ENCODE results near the gene ACCSL.

ACCSL gene

GRCh38 chr11:44047931-44048431, at the start of gene ACCSL:
Gene ACCSL, plus strand, starts transcription at chr11:44047981. Its CDS starts 56 bp downstream, at chr11:44048037.
- H3K27ac ChIP-seq (ENCODE audit: low read depth, low read length): no peak within 1 kb of the TSS
- no peak within 1 kb of the TSS for H3K4me3 ChIP-seq (ENCODE audit: low read depth, low read length)
- no peak within 1 kb of the TSS for H3K9ac ChIP-seq (ENCODE audit: low read depth, low read length)
- H3K4me1 ChIP-seq (ENCODE audit: control insufficient read depth, insufficient read depth, low read length): no peaks in the 10 kb centered on the region
- H3K9me3 ChIP-seq (ENCODE audit: control insufficient read depth, insufficient read depth, low read length): no peaks in the 10 kb centered on the region
- no peaks in the 10 kb centered on the region for H3K27me3 ChIP-seq (ENCODE audit: control insufficient read depth, insufficient read depth, low read length)
- no peaks in the 10 kb centered on the region for H3K36me3 ChIP-seq (ENCODE audit: control insufficient read depth, insufficient read depth, low read length)

GRCh38 chr11:43998308-43998707, 49.5 kb upstream of the ACCSL start:
- Histone ChIP-seq H3K9ac (ENCODE audit: low read depth, low read length) (no peak overlapping the region), H3K27ac (ENCODE audit: low read depth, low read length) (no peak overlapping the region), H3K9me3 (ENCODE audit: control insufficient read depth, insufficient read depth, low read length) (no peaks in the 10 kb centered on the region), H3K4me3 (ENCODE audit: low read depth, low read length) (no peak overlapping the region), H3K4me1 (ENCODE audit: control insufficient read depth, insufficient read depth, low read length) (no peaks in the 10 kb centered on the region), H3K27me3 (ENCODE audit: control insufficient read depth, insufficient read depth, low read length) (no peaks in the 10 kb centered on the region), H3K36me3 (ENCODE audit: control insufficient read depth, insufficient read depth, low read length) (no peaks in the 10 kb centered on the region)

- Histone ChIP-seq H3K9ac (ENCODE audit: low read depth, low read length) (no peak overlapping the region), H3K4me1 (ENCODE audit: control insufficient read depth, insufficient read depth, low read length) (peaks cover 11% of the 10 kb centered on the region; the same call in 1 of the 2 replicates)
Observed at GRCh38 chr11:44000731-44001130, 47.0 kb upstream of the ACCSL start.

GRCh38 chr11:44002191-44003093, 45.3 kb upstream of the ACCSL start:
- H3K9me3 ChIP-seq (ENCODE audit: control insufficient read depth, insufficient read depth, low read length): no peaks in the 10 kb centered on the region
- H3K27me3 ChIP-seq (ENCODE audit: control insufficient read depth, insufficient read depth, low read length): no peaks in the 10 kb centered on the region
- H3K4me3 ChIP-seq (ENCODE audit: low read depth, low read length): no peak overlapping the region
- no peak overlapping the region for H3K9ac ChIP-seq (ENCODE audit: low read depth, low read length)
- peaks cover 11% of the 10 kb centered on the region; the same call in 1 of the 2 replicates for H3K4me1 ChIP-seq (ENCODE audit: control insufficient read depth, insufficient read depth, low read length)
- no peaks in the 10 kb centered on the region for H3K36me3 ChIP-seq (ENCODE audit: control insufficient read depth, insufficient read depth, low read length)
- H3K27ac ChIP-seq (ENCODE audit: low read depth, low read length): no peak overlapping the region

More at GRCh38 chr11:44000731-44001130, 47.0 kb upstream of the ACCSL start:
- no peaks in the 10 kb centered on the region for H3K9me3 ChIP-seq (ENCODE audit: control insufficient read depth, insufficient read depth, low read length)
- no peaks in the 10 kb centered on the region for H3K27me3 ChIP-seq (ENCODE audit: control insufficient read depth, insufficient read depth, low read length)
- no peak overlapping the region for H3K4me3 ChIP-seq (ENCODE audit: low read depth, low read length)
- H3K27ac ChIP-seq (ENCODE audit: low read depth, low read length): no peak overlapping the region
- no peaks in the 10 kb centered on the region for H3K36me3 ChIP-seq (ENCODE audit: control insufficient read depth, insufficient read depth, low read length)

GRCh38 chr11:44003736-44004451, 43.9 kb upstream of the ACCSL start:
- Histone ChIP-seq H3K27ac (ENCODE audit: low read depth, low read length) (no peak overlapping the region), H3K9me3 (ENCODE audit: control insufficient read depth, insufficient read depth, low read length) (no peaks in the 10 kb centered on the region), H3K27me3 (ENCODE audit: control insufficient read depth, insufficient read depth, low read length) (no peaks in the 10 kb centered on the region), H3K4me3 (ENCODE audit: low read depth, low read length) (no peak overlapping the region), H3K4me1 (ENCODE audit: control insufficient read depth, insufficient read depth, low read length) (peaks cover 11% of the 10 kb centered on the region; the same call in 1 of the 2 replicates), H3K36me3 (ENCODE audit: control insufficient read depth, insufficient read depth, low read length) (no peaks in the 10 kb centered on the region), H3K9ac (ENCODE audit: low read depth, low read length) (no peak overlapping the region)

- Histone ChIP-seq H3K4me3 (ENCODE audit: low read depth, low read length) (no peak overlapping the region), H3K36me3 (ENCODE audit: control insufficient read depth, insufficient read depth, low read length) (no peaks in the 10 kb centered on the region), H3K9ac (ENCODE audit: low read depth, low read length) (no peak overlapping the region), H3K9me3 (ENCODE audit: control insufficient read depth, insufficient read depth, low read length) (no peaks in the 10 kb centered on the region), H3K27me3 (ENCODE audit: control insufficient read depth, insufficient read depth, low read length) (no peaks in the 10 kb centered on the region), H3K27ac (ENCODE audit: low read depth, low read length) (no peak overlapping the region), H3K4me1 (ENCODE audit: control insufficient read depth, insufficient read depth, low read length) (peaks cover 11% of the 10 kb centered on the region; the same call in 1 of the 2 replicates)
Observed at GRCh38 chr11:44004452-44005062, 43.2 kb upstream of the ACCSL start.

GRCh38 chr11:44005063-44005701, 42.6 kb upstream of the ACCSL start:
- H3K9me3 ChIP-seq (ENCODE audit: control insufficient read depth, insufficient read depth, low read length): no peaks in the 10 kb centered on the region
- H3K4me1 ChIP-seq (ENCODE audit: control insufficient read depth, insufficient read depth, low read length): peaks cover 11% of the 10 kb centered on the region; the same call in 1 of the 2 replicates
- H3K4me3 ChIP-seq (ENCODE audit: low read depth, low read length): no peak overlapping the region
- H3K27ac ChIP-seq (ENCODE audit: low read depth, low read length): no peak overlapping the region
- H3K9ac ChIP-seq (ENCODE audit: low read depth, low read length): no peak overlapping the region
- H3K27me3 ChIP-seq (ENCODE audit: control insufficient read depth, insufficient read depth, low read length): no peaks in the 10 kb centered on the region
- no peaks in the 10 kb centered on the region for H3K36me3 ChIP-seq (ENCODE audit: control insufficient read depth, insufficient read depth, low read length)

GRCh38 chr11:44005956-44006355, 41.8 kb upstream of the ACCSL start:
- Histone ChIP-seq H3K27ac (ENCODE audit: low read depth, low read length) (no peak overlapping the region), H3K4me1 (ENCODE audit: control insufficient read depth, insufficient read depth, low read length) (peaks cover 11% of the 10 kb centered on the region; the same call in 1 of the 2 replicates), H3K4me3 (ENCODE audit: low read depth, low read length) (no peak overlapping the region), H3K27me3 (ENCODE audit: control insufficient read depth, insufficient read depth, low read length) (no peaks in the 10 kb centered on the region), H3K9me3 (ENCODE audit: control insufficient read depth, insufficient read depth, low read length) (no peaks in the 10 kb centered on the region), H3K36me3 (ENCODE audit: control insufficient read depth, insufficient read depth, low read length) (no peaks in the 10 kb centered on the region), H3K9ac (ENCODE audit: low read depth, low read length) (no peak overlapping the region)

- Histone ChIP-seq H3K27ac (ENCODE audit: low read depth, low read length) (no peak overlapping the region), H3K9ac (ENCODE audit: low read depth, low read length) (no peak overlapping the region), H3K36me3 (ENCODE audit: control insufficient read depth, insufficient read depth, low read length) (no peaks in the 10 kb centered on the region), H3K4me1 (ENCODE audit: control insufficient read depth, insufficient read depth, low read length) (peaks cover 11% of the 10 kb centered on the region; the same call in 1 of the 2 replicates), H3K9me3 (ENCODE audit: control insufficient read depth, insufficient read depth, low read length) (no peaks in the 10 kb centered on the region), H3K27me3 (ENCODE audit: control insufficient read depth, insufficient read depth, low read length) (no peaks in the 10 kb centered on the region), H3K4me3 (ENCODE audit: low read depth, low read length) (no peak overlapping the region)
Observed at GRCh38 chr11:44006917-44007361, 40.8 kb upstream of the ACCSL start.

GRCh38 chr11:44007481-44008087, 40.2 kb upstream of the ACCSL start:
- Histone ChIP-seq H3K9ac (ENCODE audit: low read depth, low read length) (no peak overlapping the region), H3K4me1 (ENCODE audit: control insufficient read depth, insufficient read depth, low read length) (peaks cover 11% of the 10 kb centered on the region; the same call in 1 of the 2 replicates), H3K27ac (ENCODE audit: low read depth, low read length) (no peak overlapping the region), H3K36me3 (ENCODE audit: control insufficient read depth, insufficient read depth, low read length) (no peaks in the 10 kb centered on the region), H3K27me3 (ENCODE audit: control insufficient read depth, insufficient read depth, low read length) (no peaks in the 10 kb centered on the region), H3K9me3 (ENCODE audit: control insufficient read depth, insufficient read depth, low read length) (no peaks in the 10 kb centered on the region), H3K4me3 (ENCODE audit: low read depth, low read length) (no peak overlapping the region)
